Hematopoietic multipotent progenitor cell treated with erythropoietin and hydrocortisone succinate and interleukin-3 and kit ligand, for 6 days (in vitro differentiated cells): ENCODE measurements around the gene CIART.
A peak's percentile ranks its signal among the peaks of the same experiment; 100 is the strongest.
"Not testable (repeated sequence)": the region's sequence is repeated elsewhere in the genome, so short reads cannot be mapped to it uniquely, and the experiment has no call there.

ENCODE experiments used
- DNase-seq: peaks from one replicate; pipeline ENCODE4 v3.0.0-alpha.2; 2015

CIART gene, protein sequence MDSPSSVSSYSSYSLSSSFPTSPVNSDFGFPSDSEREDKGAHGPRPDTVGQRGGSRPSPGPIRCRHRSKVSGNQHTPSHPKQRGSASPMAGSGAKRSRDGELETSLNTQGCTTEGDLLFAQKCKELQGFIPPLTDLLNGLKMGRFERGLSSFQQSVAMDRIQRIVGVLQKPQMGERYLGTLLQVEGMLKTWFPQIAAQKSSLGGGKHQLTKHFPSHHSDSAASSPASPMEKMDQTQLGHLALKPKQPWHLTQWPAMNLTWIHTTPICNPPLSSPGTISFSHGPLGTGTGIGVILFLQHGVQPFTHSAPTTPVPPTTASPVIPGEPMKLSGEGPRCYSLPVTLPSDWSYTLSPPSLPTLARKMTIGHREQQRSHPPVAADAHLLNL

GRCh38 chr1:150281758-150282557 lies at the start of gene CIART:
CIART (plus strand) TSS chr1:150282554; CDS start chr1:150283268, 714 bp downstream.
- peak; percentile 88 for DNase-seq

DNA sequence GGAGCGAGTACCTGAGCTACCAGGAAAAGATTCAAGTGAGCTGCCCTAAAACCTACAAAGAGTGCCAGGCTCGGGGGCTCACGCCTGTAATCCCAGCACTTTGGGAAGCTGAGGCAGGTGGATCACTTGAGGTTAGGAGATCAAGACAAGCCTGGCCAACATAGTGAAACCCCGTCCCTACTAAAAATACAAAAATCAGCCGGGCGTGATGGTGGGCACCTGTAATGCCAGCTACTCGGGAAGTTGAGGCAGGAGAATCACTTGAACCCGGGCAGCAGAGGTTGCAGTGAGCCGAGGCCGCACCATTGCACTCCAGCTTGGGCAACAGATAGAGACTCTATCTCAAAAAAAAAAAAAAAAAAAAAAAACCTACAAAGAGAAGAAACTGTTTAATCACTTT lies 49.4 kb upstream of the CIART start:
- DNase-seq, result not testable (repeated sequence)

DNA sequence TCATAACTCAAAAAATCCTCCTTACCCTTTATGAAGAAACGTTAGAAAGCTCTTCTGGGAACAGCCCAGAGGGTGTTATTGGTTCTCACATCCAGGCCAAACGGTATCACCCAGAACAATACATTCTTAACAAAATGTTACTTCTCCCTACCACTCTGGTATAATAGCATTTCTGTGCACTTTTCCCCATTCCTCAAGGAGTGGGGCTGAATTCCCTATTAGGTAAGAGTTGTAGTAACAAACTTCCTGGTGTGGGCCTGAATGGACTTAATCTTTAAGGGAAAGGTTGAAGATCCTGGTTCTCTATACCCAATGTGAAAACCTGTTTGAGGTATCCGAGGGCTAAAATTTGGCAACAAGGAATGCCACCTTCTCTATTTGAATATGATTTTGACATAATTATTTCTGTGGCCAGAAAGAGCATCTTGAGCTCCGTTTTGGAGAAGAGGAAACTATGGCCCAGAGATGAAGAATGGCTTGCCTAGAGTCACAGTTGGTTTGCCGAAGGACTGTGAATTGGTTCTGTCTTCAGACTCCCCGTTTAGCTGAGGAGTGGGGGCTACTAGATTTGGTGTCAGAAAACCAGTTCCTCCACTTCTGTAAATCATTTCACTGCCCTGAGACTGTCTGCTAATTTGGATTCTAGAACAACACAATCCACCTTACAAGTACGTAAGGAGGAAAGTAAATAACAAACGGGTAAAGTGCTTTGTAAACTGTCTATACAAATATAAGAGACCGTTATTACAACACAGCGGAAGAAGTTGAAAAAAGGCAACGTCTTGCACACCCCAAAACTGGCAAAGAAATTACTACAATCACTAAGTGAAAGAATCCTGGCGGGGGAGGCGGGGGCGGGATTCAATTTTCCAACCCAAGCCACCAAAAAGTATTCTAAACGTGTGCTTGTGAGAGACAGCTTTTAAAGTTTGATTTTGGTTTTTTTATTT lies 48.7 kb upstream of the CIART start:
- DNase-seq, result peak; percentile 59

DNA sequence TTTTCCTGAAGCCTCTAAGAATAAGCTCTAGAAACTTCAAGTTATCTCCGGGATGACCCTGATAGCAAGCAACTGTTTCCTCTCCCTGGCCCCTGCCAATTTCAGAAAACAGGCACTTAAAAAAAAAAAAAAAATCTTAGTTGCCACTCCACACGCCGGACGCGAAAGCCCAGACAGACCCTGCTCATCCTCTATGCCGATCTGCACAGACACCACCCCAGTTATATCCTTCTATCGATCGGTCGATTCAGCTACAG lies 48.1 kb upstream of the CIART start:
- DNase-seq, result no peak

DNA sequence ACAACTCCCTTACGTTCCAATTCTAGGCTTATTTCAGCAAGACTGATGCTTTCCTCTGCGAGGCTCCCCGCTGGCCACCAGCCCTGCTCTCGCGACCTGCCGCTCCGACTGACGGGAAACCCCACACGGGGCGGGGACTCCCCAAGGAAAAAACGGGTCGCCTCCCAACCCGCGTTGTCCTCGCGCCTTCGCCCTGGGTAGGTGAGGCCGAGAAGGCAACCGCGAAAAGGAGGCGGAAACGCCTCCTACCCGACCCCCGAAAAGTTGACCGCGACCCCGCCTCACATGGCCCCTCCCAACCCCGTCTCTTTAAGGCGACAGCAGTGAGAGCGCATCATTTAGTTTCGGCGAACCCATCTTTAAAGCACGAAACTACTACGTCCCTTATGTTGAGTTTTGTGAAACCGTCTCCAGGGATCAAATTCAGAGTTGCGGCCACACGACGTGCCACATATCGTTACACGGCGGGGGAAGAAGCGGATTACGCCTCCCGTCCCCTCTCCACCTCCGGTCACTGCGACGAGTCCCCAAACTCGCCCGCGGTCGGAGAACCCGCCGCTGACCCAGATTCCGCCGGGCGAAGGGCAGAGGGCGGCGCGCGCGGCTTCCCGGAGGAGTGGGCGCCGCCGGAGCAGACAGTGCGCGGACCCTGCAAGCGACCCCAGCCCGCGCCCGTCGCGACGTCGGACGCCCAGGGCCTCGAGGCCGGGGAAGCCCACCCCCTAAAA lies 47.6 kb upstream of the CIART start:
- DNase-seq, result peak; percentile 93

GRCh38 chr1:150235294-150235851 lies 47.0 kb upstream of the CIART start:
- peak; percentile 37 for DNase-seq

- DNase-seq, result peak; percentile 100
Observed at GRCh38 chr1:150235852-150236613, 46.3 kb upstream of the CIART start, which contains the start of gene ANP32E. ANP32E (minus strand) TSS chr1:150236112; CDS start chr1:150235786, 326 bp downstream.

DNA sequence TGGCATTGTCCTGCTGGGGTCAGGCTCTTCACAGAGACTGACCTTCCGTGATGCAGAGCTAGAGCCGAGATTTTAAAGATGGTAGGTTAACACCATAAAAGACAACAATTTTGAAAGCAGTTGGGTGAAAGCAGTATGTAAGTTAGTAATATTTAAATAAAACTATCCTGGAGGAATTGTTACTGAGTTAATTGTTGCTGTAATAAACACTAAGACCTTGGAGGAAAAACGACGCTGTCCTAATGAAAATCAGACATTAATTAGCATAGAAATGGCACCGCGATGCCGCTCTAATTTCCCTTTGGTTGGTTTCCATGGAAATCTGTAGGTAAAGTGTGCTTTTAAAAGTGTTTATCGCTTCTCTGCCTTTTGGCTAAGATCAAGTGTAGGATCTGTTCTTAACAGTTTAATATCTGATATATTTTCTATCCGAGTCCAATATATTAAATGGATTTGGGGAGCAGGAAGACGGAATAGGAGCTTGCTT lies 45.7 kb upstream of the CIART start:
- DNase-seq, result no peak

DNA sequence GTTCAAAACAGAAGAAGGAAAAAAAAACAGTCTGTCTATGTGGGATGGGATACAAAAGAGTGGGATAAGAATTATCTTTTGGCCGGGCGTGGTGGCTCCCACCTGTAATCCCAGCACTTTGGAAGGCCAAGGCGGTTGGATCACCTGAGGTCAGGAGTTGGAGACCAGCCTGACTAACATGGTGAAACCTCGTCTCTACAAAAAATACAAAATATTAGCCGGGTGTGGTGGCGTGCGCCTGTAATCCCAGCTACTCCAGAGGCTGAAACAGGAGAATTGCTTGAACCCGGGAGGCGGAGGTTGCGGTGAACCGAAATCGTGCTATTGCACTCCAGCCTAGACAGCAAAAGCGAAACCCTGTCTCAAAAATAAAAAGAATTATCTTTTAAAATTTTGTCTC lies 45.2 kb upstream of the CIART start:
- DNase-seq, result not testable (repeated sequence)

DNA sequence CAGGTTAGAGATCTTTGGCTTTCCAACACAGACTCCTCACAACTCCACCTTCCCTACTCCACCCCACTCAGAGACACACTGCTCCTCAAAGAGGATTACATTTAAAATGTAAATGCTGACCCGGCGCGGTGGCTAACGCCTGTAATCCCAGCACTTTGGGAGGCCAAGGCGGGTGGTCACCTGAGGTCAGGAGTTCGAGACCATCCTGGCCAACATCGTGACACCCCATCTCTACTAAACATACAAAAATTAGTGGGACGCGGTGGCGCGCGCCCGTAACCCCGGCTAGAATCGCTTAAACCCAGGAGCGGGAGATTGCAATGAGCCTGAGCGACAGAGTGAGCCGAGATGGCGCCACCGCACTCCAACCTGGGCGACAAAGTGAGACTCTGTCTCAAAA lies 44.6 kb upstream of the CIART start:
- no peak for DNase-seq

GRCh38 chr1:150243003-150243402 lies 39.4 kb upstream of the CIART start:
- no peak for DNase-seq

GRCh38 chr1:150249936-150250335 lies 32.4 kb upstream of the CIART start:
- DNase-seq, result no peak

DNA sequence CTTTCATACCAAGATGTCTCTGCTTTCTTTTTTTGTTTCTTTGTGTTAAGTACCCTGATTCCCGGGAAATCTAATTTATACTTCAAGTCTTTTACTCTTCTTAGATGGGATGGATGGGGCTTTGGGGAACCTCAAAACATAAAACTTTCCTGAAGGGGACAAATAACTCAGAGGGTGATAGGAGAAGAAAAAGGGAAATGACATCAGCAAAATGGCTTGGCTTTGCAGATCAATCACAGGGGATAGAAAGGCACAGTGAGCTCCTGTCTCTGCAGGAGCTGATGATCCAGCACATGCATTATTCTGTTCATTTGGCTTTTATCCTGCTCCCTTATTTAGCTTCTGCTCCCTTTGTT lies 26.2 kb upstream of the CIART start:
- no peak for DNase-seq

DNA sequence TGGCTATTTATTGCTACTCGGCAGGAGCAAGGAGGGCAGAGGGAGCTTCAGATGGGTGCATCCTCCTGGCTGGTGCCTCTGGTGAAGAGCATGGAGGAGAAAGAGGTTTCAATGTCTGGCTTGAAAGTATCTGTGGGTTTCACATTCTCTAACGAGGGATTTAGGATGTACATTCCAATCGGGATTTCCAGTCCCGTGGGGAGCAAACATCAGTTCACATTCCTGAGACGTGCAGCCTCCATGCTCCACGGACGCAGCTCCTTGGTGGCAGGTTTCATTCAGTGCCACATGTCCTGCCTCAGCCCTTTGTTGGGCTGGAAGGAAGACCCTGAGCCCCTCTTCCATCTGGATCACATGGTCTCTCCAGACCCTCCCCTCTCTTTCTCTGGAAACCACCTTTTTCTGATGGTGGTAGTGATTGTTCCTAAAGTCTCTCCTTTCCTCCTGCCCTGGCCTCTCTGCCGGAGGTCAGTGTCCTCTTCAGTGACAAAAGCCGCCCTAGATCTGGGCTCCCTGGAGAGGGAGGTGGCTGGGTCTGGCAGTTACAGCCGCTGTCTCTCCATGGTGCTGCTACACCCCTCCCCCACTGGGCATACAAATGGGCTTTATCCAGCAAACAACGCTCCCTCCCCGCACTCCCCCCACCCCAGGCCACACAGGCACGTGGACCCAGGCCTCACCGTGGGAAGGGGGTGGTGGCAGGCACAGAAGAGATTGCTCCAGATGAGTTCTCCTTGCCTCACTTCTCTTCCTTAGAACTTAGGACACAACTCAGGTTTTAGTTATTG lies 25.6 kb upstream of the CIART start:
- DNase-seq, result no peak

DNA sequence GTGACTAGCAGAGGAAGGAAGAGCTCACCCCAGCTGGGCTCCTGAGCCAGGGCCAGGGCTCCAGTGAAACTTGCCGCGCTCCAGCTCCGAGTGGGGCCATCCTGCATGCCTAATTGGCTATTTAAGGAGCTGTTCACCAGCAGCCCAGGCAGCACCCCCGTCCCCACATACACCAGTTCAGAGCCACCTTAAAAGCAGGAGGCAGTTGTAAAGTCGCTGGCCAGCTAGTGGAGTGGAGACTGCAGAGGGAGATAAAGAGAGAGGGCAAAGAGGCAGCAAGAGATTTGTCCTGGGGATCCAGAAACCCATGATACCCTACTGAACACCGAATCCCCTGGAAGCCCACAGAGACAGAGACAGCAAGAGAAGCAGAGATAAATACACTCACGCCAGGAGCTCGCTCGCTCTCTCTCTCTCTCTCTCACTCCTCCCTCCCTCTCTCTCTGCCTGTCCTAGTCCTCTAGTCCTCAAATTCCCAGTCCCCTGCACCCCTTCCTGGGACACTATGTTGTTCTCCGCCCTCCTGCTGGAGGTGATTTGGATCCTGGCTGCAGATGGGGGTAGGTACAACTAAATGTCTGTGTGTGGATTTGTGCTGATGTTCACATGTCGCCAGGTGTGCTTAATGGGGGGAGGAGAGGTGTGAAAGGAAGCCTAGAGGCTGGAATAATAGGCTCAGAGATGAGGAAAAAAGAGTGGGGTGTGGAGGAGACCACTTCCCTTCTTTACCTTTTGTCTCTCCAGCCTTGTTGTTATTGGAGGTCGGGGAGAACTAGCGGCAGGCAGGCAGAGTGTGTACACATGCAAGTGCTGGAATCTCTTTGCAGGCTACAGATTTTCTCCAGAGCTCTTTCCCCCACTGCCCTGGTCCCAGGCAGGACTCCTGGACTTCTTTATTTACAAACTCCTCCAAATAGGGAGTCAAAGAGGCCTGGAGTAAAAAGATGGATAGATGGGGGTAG lies 24.4 kb upstream of the CIART start, which contains the start of gene CA14:
TSS of gene CA14 (plus strand) at position 151 of the 962 bp plus-strand sequence. CDS start at position 506, 355 bp downstream.
- peak; percentile 18 for DNase-seq

GRCh38 chr1:150259217-150259616 lies 23.1 kb upstream of the CIART start:
- no peak for DNase-seq

GRCh38 chr1:150259758-150260669 lies 22.3 kb upstream of the CIART start:
- DNase-seq, result peak; percentile 16

- DNase-seq, result no peak
Observed at GRCh38 chr1:150261367-150261766, 21.0 kb upstream of the CIART start.
